HG03159 (cell line): Measurements from ENCODE around the gene COP1.
"Not testable (repeated sequence)": the region's sequence is repeated elsewhere in the genome, so short reads cannot be mapped to it uniquely, and the experiment has no call there.

ENCODE experiments used
- ATAC-seq: cut with Tn5 transposase; IDR thresholded peaks from one replicate; pipeline ENCODE4 v1.9.1; 2021; ENCODE audit warnings: mild to moderate bottlenecking, moderate library complexity; ENCODE audit not compliant: unreplicated experiment

Gene COP1

DNA sequence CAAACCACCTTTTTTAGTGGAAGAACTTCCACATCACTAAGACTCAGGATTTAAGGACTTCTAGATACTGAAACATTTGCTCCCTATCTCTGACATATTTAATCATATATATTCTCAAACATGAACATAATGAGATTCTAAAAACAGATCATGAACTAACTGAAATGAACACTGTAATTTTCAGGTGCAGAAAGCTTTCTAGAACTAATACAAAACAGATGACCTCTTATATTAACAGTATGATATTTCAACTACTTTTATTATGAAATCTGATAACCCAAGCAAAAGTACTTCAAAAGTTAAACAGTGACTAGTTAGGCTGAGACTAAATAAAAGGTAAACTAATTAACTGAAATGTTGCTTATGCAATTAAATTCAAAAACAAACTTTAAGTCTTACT lies 157.5 kb downstream of the COP1 start:
- no peak for ATAC-seq

DNA sequence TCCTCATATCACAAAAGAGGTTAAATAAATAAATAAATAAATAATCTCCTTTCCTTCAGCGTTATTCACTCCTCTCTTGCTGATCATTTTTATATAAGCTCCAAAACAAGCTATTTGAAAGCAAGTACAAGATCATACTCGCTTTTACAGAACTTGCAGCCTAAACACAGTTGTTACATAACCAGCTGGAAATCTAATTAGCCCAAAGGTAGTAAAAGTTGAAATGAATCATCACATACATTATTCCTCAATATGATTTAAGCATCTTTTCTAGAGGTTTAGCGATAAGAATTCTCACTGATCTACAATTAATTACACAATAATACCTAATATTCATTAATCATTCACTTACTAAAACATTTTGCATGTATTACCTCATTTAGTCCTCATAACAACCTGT lies 160.2 kb downstream of the COP1 start:
- ATAC-seq = no peak

DNA sequence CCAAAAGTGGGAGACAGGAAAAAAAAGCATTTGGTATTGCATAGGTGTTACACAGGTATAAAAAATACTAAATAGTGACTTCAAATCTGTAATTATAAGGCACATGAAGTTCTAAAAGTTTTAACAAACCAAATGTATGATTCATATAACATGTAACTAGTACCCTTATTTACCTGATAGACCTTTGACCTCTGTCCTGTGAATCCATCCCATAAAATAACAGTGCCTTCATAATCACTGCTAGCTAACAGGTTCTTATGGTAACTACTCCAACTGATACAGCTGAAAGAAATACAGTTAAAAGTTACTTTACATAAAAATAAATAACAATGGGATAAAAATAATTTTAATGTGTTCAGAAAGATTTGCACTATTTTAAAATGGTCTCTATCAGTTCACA lies 163.5 kb downstream of the COP1 start:
- ATAC-seq = no peak

DNA sequence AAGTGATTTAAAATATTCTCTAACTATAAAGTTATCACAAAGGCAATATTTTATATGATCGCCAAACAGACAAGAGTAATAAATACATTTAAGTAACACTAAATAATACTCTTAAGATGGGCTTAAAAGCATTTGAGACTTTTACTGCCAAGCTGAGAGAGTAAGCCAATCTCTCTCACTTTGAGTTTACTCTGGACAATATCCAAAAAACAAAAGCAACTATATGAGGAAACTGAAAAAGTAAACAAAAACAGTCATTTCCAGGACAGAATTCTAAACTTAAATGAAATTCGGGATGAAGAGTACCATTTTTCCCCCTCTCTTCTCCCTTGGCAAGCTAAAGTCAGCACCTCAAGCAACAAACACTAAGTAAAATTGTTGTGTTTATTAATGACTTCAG lies 173.2 kb downstream of the COP1 start:
- ATAC-seq = no peak

DNA sequence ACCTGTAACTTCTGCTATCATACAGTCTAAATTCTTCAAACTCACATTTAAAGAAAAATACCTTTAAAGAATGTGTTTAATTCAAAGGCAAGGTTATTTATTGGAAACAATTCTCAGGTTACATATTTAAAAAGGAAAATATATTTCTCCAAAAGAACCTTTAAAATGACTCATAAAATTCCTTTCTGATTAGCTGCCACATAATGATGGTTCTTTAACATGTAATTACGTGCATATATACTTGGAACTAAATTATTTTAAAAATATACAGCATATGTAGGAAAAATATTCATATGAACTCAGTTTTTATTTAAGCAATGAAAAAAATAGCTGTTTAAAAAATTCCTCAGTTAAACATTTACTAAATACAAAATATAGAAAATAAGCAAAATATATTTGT lies 173.6 kb downstream of the COP1 start:
- ATAC-seq = no peak

DNA sequence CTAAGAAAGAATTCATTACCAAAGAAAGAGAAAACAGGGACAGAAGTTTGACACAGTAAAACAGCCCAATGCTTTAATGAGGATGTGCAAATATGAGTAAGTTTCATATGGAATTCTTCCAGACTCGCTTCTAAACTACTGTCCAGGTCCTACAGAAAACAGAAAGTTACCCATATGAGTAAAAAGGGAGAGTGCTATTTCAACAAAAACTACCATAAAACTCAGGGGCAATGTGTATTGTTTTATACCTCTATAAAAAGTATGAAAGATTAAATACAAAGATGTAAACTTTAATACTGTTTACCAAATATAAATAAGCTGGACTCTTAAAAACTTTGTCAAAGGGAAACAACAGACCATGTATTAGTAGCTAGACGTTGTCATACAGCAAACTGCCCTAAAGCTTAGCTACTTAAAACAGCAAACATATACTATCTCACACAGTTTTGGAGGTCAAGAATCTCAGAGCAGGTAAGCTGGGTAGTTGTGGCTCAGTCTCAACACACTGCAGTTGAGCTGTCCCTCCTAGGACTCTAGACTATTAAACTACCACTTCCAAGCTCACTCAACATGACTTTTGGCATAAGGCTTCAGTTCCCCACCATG lies 174.9 kb downstream of the COP1 start:
- ATAC-seq = no peak

DNA sequence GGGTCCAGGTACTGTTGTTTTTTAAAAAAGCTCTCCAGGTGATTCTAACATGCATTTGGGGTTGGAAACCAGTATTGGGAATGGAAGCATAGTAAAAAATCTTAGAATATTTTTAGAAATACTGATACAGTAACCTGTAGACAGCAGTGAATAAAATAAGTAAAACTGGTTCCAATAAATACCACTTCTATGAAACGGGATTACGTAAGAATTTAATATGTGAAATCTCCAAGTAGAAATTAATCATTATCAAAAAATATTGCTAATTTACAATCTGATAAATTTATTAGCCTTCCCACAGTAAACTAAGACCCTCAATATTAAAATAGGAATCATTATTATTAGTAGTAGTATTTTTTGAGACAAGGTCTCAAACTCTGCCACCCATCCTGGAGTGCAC lies 177.5 kb downstream of the COP1 start:
- ATAC-seq = no peak

DNA sequence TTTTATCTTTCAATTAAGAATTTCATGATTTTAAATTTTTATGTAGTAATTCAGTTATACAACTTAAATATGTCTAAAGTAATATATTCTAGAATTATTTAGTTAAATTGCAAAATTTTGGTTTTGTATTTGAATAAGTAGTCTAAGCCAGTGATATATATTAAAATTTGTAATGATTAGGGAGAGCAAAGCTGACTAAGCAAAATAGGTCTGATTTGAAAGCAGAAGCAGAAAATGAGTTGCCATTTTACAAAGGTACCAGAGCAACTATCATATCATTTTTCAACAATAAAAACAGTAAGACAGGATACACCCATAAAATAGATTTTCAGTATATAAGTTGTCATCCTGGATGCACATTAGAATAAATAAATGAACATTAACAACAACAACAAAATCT lies 177.9 kb downstream of the COP1 start:
- no peak for ATAC-seq

DNA sequence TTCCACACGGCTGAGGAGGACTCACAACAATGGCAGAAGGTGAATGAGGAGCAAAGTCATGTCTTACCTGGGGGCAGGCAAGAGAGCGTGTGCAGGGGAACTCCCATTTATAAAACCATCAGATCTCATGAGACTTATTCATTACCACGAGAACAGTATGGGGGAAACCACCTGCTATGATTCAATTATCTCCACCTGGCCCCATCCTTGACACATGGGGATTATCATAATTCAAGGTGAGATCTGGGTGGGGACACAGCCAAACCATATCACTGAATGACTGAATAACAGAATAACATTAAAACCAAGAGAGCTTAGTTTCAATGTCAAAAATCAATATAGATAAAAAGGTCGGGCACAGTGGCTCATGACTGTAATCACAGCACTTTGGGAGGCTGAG lies 179.2 kb downstream of the COP1 start:
- ATAC-seq = not testable (repeated sequence)

DNA sequence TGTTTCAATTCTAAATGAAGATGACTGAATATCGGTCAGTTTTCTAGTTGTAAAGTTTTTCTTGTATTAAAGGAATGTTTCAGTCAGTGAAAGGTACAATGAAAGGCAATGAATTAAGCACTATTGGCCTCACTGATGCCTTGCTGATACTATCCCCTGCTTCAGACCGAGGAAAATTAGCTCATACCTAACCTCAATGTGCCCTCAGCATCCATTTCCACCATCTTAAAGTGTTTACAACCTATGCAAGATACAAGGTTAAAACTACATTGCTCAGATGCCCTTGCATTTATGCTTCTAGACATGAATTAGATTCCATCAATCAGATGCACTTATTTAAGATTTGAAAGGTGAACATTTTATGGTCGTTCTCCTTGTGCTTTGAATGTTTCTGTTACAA lies 184.5 kb downstream of the COP1 start:
- ATAC-seq = no peak

DNA sequence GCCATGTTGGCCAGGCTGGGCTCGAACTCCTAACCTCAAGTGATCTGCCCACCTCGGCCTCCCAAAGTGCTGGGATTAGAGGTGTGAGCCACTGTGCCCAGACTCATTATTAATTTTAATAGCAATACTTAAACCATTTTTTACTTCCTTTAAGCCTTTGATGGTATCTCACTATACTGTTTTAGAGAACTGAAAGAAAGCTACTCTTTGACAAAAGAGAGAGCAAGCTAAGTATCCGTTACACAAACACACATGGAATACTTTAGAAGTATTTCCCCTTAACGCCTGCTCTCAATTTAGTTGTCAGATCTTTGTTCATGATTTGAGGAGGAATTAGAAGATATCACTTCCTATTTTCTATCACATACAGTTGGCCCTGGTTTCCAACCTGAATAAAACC lies 189.4 kb downstream of the COP1 start:
- no peak for ATAC-seq

DNA sequence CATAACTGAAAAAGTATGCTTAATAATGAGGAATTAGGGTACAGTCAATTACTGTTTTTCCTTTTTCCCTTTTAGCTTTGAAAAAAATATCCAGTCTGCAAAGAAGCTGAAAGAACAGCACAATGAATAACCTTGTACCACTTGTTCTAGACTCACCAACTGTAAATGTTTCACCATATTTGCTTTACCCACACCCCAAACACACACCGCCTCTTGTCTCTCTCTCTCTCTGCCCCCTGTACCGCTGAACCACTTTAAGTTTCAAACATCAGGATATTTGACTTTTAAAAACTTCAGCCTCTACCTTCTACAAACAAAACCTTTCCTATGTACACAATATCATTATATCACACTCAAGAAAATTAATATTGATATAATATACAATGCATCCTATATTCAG lies 197.1 kb downstream of the COP1 start:
- no peak for ATAC-seq

DNA sequence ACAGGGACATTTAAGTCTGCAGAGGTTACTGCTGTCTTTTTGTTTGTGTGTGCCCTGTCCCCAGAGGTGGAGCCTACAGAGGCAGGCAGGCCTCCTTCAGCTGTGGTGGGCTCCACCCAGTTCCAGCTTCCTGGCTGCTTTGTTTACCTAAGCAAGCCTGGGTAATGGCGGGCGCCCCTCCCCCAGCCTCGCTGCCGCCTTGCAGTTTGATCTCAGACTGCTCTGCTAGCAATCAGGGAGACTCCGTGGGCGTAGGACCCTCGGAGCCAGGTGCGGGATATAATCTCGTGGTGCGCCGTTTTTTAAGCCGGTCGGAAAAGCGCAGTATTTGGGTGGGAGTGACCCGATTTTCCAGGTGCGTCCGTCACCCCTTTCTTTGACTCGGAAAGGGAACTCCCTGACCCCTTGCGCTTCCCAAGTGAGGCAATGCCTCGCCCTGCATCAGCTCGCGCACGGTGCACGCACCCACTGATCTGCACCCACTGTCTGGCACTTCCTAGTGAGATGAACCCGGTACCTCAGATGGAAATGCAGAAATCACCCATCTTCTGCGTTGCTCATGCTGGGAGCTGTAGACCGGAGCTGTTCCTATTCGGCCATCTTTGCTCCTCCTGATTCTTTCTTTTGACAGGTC lies 199.2 kb downstream of the COP1 start:
- ATAC-seq = not testable (repeated sequence)

DNA sequence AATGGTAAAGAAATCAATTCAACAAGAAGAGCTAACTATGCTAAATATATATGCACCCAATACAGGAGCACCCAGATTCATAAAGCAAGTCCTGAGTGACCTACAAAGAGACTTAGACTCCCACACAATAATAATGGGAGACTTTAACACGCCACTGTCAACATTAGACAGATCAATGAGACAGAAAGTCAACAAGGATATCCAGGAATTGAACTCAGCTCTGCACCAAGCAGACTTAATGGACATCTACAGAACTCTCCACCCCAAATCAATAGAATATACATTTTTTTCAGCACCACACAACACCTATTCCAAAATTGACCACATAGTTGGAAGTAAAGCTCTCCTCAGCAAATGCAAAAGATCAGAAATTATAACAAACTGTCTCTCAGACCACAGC lies 212.4 kb downstream of the COP1 start:
- ATAC-seq = not testable (repeated sequence)

DNA sequence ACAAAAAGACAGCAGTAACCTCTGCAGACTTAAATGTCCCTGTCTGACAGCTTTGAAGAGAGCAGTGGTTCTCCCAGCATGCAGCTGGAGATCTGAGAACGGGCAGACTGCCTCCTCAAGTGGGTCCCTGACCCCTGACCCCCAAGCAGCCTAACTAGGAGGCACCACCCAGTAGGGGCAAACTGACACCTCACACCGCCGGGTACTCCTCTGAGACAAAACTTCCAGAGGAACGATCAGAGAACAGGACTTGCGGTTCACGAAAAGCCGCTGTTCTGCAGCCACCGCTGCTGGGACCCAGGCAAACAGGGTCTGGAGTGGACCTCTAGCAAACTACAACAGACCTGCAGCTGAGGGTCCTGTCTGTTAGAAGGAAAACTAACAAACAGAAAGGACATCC lies 214.3 kb downstream of the COP1 start:
- not testable (repeated sequence) for ATAC-seq

DNA sequence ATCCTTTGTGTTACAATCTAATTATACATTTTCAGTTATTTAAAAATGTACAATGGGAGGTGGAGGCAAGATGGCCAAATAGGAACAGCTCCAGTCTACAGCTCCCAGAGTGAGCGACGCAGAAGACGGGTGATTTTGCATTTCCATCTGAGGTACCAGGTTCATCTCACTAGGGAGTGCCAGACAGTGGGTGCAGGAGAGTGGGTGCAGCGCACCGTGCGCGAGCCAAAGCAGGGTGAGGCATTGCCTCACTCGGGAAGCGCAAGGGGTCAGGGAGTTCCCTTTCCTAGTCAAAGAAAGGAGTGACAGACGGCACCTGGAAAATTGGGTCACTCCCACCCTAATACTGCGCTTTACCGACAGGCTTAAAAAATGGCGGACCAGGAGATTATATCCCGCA lies 214.9 kb downstream of the COP1 start:
- ATAC-seq = not testable (repeated sequence)

DNA sequence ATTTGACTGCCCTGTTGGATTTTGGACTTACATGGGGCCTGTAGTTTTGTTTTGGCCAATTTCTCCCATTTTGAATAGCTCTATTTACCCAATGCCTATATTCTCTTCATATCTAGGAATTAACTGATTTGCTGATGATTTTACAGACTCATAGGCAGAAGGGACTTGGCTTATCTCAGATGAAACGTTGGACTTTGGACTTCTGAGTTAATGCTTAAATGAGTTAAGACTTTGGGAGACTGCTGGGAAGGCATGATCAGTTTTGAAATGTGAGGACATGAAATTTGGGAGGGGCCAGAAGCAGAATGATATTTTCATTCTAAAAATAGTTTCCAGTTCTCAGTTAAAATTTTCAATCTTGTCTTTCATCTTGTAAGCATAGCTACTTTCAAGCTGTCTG lies 222.3 kb downstream of the COP1 start:
- no peak for ATAC-seq

DNA sequence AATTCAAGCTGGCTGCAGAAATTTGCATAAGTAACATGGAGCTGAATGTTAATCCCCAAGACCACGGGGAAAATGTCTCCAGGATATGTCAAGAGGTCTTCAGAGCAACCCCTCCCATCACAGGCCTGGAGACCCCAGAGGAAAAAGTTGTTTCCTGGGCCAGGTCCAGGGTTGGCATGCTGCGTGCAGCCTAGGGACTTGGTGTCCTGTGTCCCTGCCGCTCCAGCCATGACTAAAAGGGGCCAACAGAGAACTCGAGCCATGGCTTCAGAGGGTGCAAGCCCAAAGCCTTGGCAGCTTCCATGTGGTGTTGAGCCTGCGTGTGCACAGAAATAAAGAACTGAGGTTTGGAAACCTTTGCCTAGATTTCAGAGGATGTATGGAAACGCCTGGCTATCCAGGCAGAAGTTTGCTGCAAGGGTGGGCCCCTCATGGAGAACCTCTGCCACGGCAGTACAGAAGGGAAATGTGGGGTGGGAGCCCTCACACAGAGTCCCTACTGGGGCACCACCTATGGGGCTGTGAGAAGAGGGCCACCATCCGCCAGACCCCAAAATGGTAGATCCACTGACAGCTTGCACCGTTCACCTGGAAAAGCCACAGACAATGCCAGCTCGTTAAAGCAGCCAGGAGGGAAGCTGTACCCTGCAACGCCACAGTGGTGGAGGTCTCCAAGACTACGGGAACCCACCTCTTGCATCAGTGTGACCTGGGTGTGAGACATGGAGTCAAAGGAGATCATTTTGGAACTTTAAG lies 222.9 kb downstream of the COP1 start:
- no peak for ATAC-seq

DNA sequence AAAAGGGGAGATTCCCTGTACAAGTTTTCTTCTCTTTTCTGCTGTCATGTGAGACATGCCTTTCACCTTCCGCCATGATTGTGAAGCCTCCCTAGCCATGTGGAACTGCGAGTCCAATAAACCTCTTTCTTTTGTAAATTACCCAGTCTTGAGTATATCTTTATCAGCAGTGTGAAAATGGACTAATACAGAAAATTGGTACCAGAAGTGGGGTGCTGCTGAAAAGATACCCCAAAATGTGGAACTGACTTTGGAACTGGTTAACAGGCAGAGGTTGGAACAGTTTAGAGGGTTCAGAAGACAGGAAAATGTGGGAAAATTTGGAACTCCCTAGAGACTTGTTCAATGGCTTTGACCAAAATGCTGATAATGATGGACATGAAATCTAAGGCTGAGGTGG lies 223.7 kb downstream of the COP1 start:
- ATAC-seq = not testable (repeated sequence)

DNA sequence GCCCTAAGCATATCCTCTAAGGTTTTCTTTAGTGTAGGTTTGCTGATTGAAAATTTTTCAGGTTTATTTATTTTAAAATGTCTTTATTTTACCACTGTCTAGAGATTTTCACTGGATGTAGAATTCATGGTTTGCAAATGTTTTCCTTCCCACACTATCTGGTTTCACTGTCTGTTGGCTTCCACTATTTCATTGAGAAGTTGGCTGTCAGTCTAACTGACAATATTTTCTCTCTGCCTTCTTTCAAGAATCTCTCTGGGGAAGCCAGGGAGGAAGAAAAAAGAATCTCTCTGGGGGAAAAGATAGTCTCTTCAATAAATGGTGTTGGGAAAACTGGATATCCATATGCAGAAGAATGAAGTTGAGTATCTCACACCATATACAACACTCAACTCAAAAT lies 226.0 kb downstream of the COP1 start:
- no peak for ATAC-seq

DNA sequence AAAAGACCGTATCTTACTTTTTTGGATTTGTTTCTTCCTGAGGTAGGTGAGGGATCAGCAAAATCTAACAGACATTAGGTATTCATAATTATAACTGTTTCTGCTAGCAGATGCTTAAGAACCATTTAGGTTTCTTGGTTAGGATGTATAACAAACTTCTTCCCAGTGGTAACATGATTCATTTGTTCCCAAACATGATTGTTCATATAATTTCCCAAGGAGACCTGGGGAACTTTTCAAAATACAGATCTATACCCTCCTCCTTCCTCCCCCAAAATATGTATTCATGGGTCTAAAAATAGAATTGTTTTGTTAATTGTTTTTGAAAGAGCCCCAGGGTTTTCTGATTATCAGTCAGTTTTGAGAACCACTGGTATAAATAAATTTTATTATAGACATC lies 228.2 kb downstream of the COP1 start:
- ATAC-seq = no peak

DNA sequence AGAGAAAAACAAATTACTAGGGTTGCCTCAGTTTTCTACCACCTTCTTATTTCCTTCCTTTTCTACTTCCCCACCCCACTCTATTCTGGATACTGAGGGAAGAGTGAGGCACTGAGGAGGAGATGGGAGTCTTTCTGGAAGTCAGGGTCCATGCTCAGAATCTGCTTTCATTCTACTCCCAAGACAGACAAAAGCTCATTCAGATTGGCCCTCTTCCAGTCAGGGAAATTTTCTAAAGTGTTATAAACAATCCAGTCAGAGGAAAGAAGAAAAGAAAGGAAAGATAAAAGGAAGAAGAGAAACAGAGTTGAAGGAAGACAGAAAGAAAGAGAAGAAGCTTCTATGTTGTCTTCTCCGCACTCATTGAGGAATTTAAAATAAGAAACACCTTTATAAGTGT lies 228.6 kb downstream of the COP1 start:
- ATAC-seq = no peak
